Natural killer cell (primary cell): ENCODE results near the gene PSKH1. TPM values are rescaled to one million over a fixed set of nuclear protein-coding genes. Genes with fewer than 3 reads are reported as not detected.

Experiments used
- ATAC-seq, 3 donors: fragments of 150-1000 bp in 2 of 3; fragments of 200-7000 bp in 1 of 3; cut with Tn5 transposase; 1 replicate in 1 of 3; 2 replicates in 2 of 3; pipeline ENCODE4 v1.10.0; 2021; ENCODE audit warnings: mild to moderate bottlenecking in 2 of 3, moderate library complexity in 2 of 3
- DNase-seq, 2 donors: peaks; one replicate each; pipeline versions ENCODE4 v3.0.0 to v3.0.0-alpha.2; 2013 to 2021; ENCODE audit warnings: mixed read lengths in 1 of 2
- H3K27ac ChIP-seq: one replicate; pipeline ENCODE4 v1.5.1; 2013; ENCODE audit warnings: mild to moderate bottlenecking, low read length
- H3K27me3 ChIP-seq: one replicate; pipeline ENCODE4 v1.6.1; 2013; ENCODE audit warnings: low read length; ENCODE audit not compliant: control insufficient read depth, insufficient read depth
- H3K36me3 ChIP-seq: one replicate; pipeline ENCODE4 v1.6.1; 2013; ENCODE audit warnings: low read length; ENCODE audit not compliant: control insufficient read depth, insufficient read depth
- H3K4me1 ChIP-seq: one replicate; pipeline ENCODE4 v1.6.1; 2013; ENCODE audit warnings: low read length; ENCODE audit not compliant: control insufficient read depth, insufficient read depth
- H3K4me3 ChIP-seq: one replicate; pipeline ENCODE4 v1.5.1; 2013; ENCODE audit warnings: low read length
- H3K9me3 ChIP-seq: one replicate; pipeline ENCODE4 v1.6.1; 2013; ENCODE audit warnings: low read length; ENCODE audit not compliant: control insufficient read depth, insufficient read depth
- H3K27ac Mint-ChIP-seq, 2 donors: one replicate each; pipeline ENCODE4 v1.8.0; 2022; ENCODE audit warnings: mild to moderate bottlenecking in 2 of 2, mixed read lengths in 2 of 2, moderate library complexity in 1 of 2
- H3K27me3 Mint-ChIP-seq, 2 donors: one replicate each; pipeline ENCODE4 v1.8.0; 2022; ENCODE audit warnings: low read depth in 2 of 2, mixed read lengths in 2 of 2
- H3K36me3 Mint-ChIP-seq: one replicate; pipeline ENCODE4 v1.8.0; 2022; ENCODE audit warnings: mixed read lengths
- H3K4me1 Mint-ChIP-seq, 2 donors: one replicate each; pipeline ENCODE4 v1.8.0; 2022; ENCODE audit warnings: mixed read lengths in 2 of 2
- H3K4me3 Mint-ChIP-seq: one replicate; pipeline ENCODE4 v1.8.0; 2022; ENCODE audit warnings: mild to moderate bottlenecking, moderate library complexity, mixed read lengths
- H3K9me3 Mint-ChIP-seq, 2 donors: one replicate each; pipeline ENCODE4 v1.8.0; 2022; ENCODE audit warnings: mixed read lengths in 2 of 2
- CTCF ChIP-seq: fragments of 200-600 bp; IDR thresholded peaks from one replicate; pipeline ENCODE4 v1.8.0; 2022; ENCODE audit warnings: antibody characterized with exemption
- WGBS: methylation state at CpG from one replicate; pipeline ENCODE4 v1.1.7; 2013; ENCODE audit warnings: missing lambda C conversion rate; ENCODE audit not compliant: insufficient coverage; 5-methylcytosine and 5-hydroxymethylcytosine counted together
- intact Hi-C: fragments of 100-400 bp; cut with micrococcal nuclease; formaldehyde crosslinking; loops from one replicate; pipeline ENCODE4 v1.14.2; 2022
- total RNA-seq, 4 donors: library from RNA; stranded (reverse); fragments of 120-200 nt in 1 of 4; gene quantifications; one replicate each; pipeline versions ENCODE4 v1.2.3 to v1.2.4, GENCODE V29; 2013 to 2022

PSKH1 gene
- total RNA-seq, 3 donors from 2014 or later (not counting 1 experiment from before 2014, with no cell fraction given) = 16.8 to 24.7 (median 19.5) TPM

- Mint-ChIP-seq H3K36me3 (no peaks in the 10 kb centered on the region), H3K27me3 (no peaks in the 10 kb centered on the region), H3K4me3 (peak within 1 kb of the TSS; percentile 92), H3K27ac (peak within 1 kb of the TSS; percentile 90), H3K9me3 (no peaks in the 10 kb centered on the region), H3K4me1 (peaks cover 27 to 37% of the 10 kb centered on the region in 2 donors)
- intact Hi-C loops = loop anchor here (2.0 kb wide), 2 partner anchors 20 to 26 kb away; partner anchors contain the start of genes CENPT, NUTF2 and PSKH1
- Histone ChIP-seq H3K36me3 (peaks cover 25% of the 10 kb centered on the region), H3K4me1 (peaks cover 24% of the 10 kb centered on the region), H3K27me3 (no peaks in the 10 kb centered on the region), H3K4me3 (peak within 1 kb of the TSS; percentile 89), H3K27ac (peak within 1 kb of the TSS; percentile 86), H3K9me3 (no peaks in the 10 kb centered on the region)
- DNase-seq (peak; percentile 91), ATAC-seq (peak; percentile 92 to 96 (median 94))
- 2% methylated on average over 72 of the region's 72 CpGs for WGBS
- TF ChIP-seq CTCF = no peak
Measured at GRCh38 chr16:67872631-67873434, 20.2 kb upstream of the PSKH1 start, which contains the start of gene EDC4. TSS of gene EDC4 (plus strand) at chr16:67873052. CDS start at chr16:67873262, 210 bp downstream.

GRCh38 chr16:67873435-67874370 is 19.4 kb upstream of the PSKH1 start:
- intact Hi-C loops = loop anchor here (2.0 kb wide), 2 partner anchors 19 to 27 kb away; partner anchors contain the start of genes CENPT, NUTF2 and PSKH1
- Histone ChIP-seq H3K36me3 (peaks cover 30% of the 10 kb centered on the region), H3K4me1 (peaks cover 24% of the 10 kb centered on the region), H3K4me3 (peak overlapping the region; percentile 89), H3K27ac (peak overlapping the region; percentile 53), H3K9me3 (no peaks in the 10 kb centered on the region), H3K27me3 (no peaks in the 10 kb centered on the region)
- peak in 2 of 3 donors; percentile 1 to 3 for ATAC-seq
- H3K4me3 Mint-ChIP-seq = peak overlapping the region; percentile 92
- no peaks in the 10 kb centered on the region for H3K27me3 Mint-ChIP-seq
- WGBS = 14% methylated on average over 23 of the region's 23 CpGs
- DNase-seq = no peak
- no peaks in the 10 kb centered on the region for H3K36me3 Mint-ChIP-seq
- H3K27ac Mint-ChIP-seq = peak overlapping the region; percentile 90
- no peak for TF ChIP-seq CTCF
- H3K9me3 Mint-ChIP-seq = no peaks in the 10 kb centered on the region
- H3K4me1 Mint-ChIP-seq = peaks cover 27 to 37% of the 10 kb centered on the region in 2 donors

GRCh38 chr16:67874372-67874771 is 18.7 kb upstream of the PSKH1 start:
- no peak overlapping the region for H3K4me3 ChIP-seq
- TF ChIP-seq CTCF = no peak

More at GRCh38 chr16:67874372-67874771, 18.7 kb upstream of the PSKH1 start:
- Mint-ChIP-seq H3K27me3 (no peaks in the 10 kb centered on the region), H3K36me3 (no peaks in the 10 kb centered on the region), H3K4me1 (peaks cover 27 to 37% of the 10 kb centered on the region in 2 donors), H3K27ac (peak overlapping the region; percentile 90), H3K9me3 (no peaks in the 10 kb centered on the region), H3K4me3 (peak overlapping the region; percentile 92)
- no peaks in the 10 kb centered on the region for H3K27me3 ChIP-seq
- ATAC-seq (no peak), DNase-seq (no peak)
- peaks cover 37% of the 10 kb centered on the region for H3K36me3 ChIP-seq
- 88% methylated on average over 3 of the region's 3 CpGs for WGBS
- intact Hi-C loops = no loop called here
- H3K4me1 ChIP-seq = peaks cover 24% of the 10 kb centered on the region
- no peak overlapping the region for H3K27ac ChIP-seq
- H3K9me3 ChIP-seq = no peaks in the 10 kb centered on the region
